GM13977 (cell line): Measurements from ENCODE around the gene LMNTD1.

ENCODE experiments used
- DNase-seq: peaks from one replicate; pipeline ENCODE4 v3.0.0; 2012; ENCODE audit warnings: low spot score
- CTCF ChIP-seq: IDR thresholded peaks from 2 replicates; pipeline ENCODE4 v1.5.1; 2012; ENCODE audit warnings: mild to moderate bottlenecking, control low read depth; ENCODE audit not compliant: insufficient read depth; ENCODE audit errors: extremely low read depth, missing control alignments
- in situ Hi-C: fragments of 300-500 bp; cut with MboI; formaldehyde crosslinking; loops from one replicate; pipeline ENCODE4 v1.12.0; 2022; ENCODE audit warnings: low sequenced_read_pairs, low pct_unique_long_range_greater_than_20kb, mixed read lengths, inconsistent platforms; ENCODE audit not compliant: unreplicated experiment

The LMNTD1 gene

GRCh38 chr12:25463005-25463404 is 90.1 kb downstream of the LMNTD1 start:
- in situ Hi-C loops, result no loop called here
- TF ChIP-seq CTCF, result no peak
- DNase-seq, result no peak

- no peak for DNase-seq
- TF ChIP-seq CTCF, result no peak
- in situ Hi-C loops, result no loop called here
Measured at GRCh38 chr12:25459541-25459951, 93.5 kb downstream of the LMNTD1 start.

- no peak for TF ChIP-seq CTCF
- DNase-seq, result no peak
- in situ Hi-C loops, result no loop called here
Measured at GRCh38 chr12:25458047-25458552, 95.0 kb downstream of the LMNTD1 start.

GRCh38 chr12:25456474-25456873 is 96.6 kb downstream of the LMNTD1 start:
- DNase-seq, result no peak
- in situ Hi-C loops, result no loop called here
- TF ChIP-seq CTCF, result no peak

GRCh38 chr12:25455696-25456095 is 97.4 kb downstream of the LMNTD1 start:
- no peak for DNase-seq
- no peak for TF ChIP-seq CTCF
- in situ Hi-C loops, result no loop called here

GRCh38 chr12:25449007-25449406 is 104.1 kb downstream of the LMNTD1 start:
- in situ Hi-C loops, result no loop called here
- TF ChIP-seq CTCF, result no peak

GRCh38 chr12:25447046-25447445 is 106.0 kb downstream of the LMNTD1 start:
- TF ChIP-seq CTCF, result no peak
- no peak for DNase-seq
- in situ Hi-C loops, result no loop called here

More at GRCh38 chr12:25449007-25449406, 104.1 kb downstream of the LMNTD1 start:
- DNase-seq, result no peak
